ENCODE measurements around the gene ADM2. TPM values are rescaled to one million over a fixed set of nuclear protein-coding genes. Genes with fewer than 3 reads are reported as not detected.

Gene ADM2
- total RNA-seq, 4 donors from 2014 or later: 0.53 TPM; not detected in 3

DNA sequence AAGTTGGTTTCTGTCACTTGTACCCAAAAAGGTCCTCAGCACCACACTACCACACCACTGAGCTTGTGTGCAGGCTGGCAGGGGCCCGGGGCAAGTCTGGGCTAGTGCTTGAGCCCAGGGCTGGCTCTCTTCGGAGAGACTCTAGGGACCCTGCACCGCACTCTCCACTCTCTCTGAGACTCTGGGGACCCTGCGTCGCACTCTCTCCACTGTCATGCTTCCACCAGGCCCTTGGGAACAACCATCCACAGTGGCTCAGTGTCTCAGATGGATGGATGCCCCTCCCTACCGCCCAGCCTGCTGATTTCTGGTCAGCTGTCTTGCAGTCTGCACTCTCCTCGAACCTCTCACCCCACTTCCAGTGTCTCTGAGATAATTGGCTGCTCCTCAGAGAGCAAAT, 4.5 kb upstream of the ADM2 start:
- Histone ChIP-seq H3K36me3 (no peaks in the 10 kb centered on the region), H3K9me3 (no peaks in the 10 kb centered on the region), H3K27ac (no peak overlapping the region), H3K27me3 (peaks cover 20 to 23% (median 22%) of the 10 kb centered on the region in 3 donors), H3K4me3 (no peak overlapping the region), H3K4me1 (peaks cover 25 to 27% of the 10 kb centered on the region in 2 donors)
- ATAC-seq: no peak
- intact Hi-C loops (cut with DNase I; ENCODE audit: low total_unique reads) (no loop called here), in situ Hi-C loops (cut with MboI; ENCODE audit: low sequenced_read_pairs in 4 of 4) (no loop called here)
- TF ChIP-seq, protein P1, sequence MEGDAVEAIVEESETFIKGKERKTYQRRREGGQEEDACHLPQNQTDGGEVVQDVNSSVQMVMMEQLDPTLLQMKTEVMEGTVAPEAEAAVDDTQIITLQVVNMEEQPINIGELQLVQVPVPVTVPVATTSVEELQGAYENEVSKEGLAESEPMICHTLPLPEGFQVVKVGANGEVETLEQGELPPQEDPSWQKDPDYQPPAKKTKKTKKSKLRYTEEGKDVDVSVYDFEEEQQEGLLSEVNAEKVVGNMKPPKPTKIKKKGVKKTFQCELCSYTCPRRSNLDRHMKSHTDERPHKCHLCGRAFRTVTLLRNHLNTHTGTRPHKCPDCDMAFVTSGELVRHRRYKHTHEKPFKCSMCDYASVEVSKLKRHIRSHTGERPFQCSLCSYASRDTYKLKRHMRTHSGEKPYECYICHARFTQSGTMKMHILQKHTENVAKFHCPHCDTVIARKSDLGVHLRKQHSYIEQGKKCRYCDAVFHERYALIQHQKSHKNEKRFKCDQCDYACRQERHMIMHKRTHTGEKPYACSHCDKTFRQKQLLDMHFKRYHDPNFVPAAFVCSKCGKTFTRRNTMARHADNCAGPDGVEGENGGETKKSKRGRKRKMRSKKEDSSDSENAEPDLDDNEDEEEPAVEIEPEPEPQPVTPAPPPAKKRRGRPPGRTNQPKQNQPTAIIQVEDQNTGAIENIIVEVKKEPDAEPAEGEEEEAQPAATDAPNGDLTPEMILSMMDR (IDR thresholded peaks at IDR 0.05 in 4 of 5, conservative IDR thresholded peaks at IDR 0.05 in 1 of 5): no peak
- TF ChIP-seq POLR2A (IDR thresholded peaks at IDR 0.05): no peak
- DNase-seq: no peak

DNA sequence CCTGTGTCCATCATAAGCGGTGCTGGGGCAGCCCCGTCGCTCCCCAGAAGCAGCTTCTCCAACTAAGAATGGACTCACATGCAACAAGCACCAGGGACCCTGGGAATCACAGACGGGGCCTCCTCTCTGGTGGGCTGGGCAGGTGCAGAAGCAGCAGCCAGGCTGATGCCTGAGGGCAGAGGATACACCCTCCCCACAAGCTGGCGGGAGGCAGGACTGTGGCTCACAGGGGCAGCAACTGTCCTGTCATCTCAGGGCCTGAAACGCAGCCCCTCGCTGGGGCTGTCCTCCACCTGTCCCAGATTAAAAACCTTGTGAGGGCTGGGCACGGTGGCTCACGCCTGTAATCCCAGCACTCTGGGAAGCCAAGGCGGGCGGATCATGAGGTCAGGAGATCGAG, 3.4 kb upstream of the ADM2 start:
- ATAC-seq (no peak), DNase-seq (no peak)
- Histone ChIP-seq H3K4me3 (no peak overlapping the region), H3K4me1 (peaks cover 14 to 17% of the 10 kb centered on the region in 2 donors), H3K27me3 (peaks cover 31 to 34% (median 32%) of the 10 kb centered on the region in 3 donors), H3K27ac (no peak overlapping the region), H3K36me3 (no peaks in the 10 kb centered on the region), H3K9me3 (no peaks in the 10 kb centered on the region)
- intact Hi-C loops (cut with DNase I; ENCODE audit: low total_unique reads) (no loop called here), in situ Hi-C loops (cut with MboI; ENCODE audit: low sequenced_read_pairs in 4 of 4) (no loop called here)
- TF ChIP-seq, protein P1 (IDR thresholded peaks at IDR 0.05 in 4 of 5, conservative IDR thresholded peaks at IDR 0.05 in 1 of 5): no peak
- TF ChIP-seq POLR2A (IDR thresholded peaks at IDR 0.05): no peak

GRCh38 chr22:50479721-50480120, 1.6 kb upstream of the ADM2 start:
- Histone ChIP-seq H3K27ac (no peak overlapping the region), H3K9me3 (no peaks in the 10 kb centered on the region), H3K36me3 (no peaks in the 10 kb centered on the region), H3K4me3 (no peak overlapping the region), H3K27me3 (peaks cover 38 to 45% (median 39%) of the 10 kb centered on the region in 3 donors), H3K4me1 (peaks cover 3 to 5% of the 10 kb centered on the region in 2 donors)
- DNase-seq (no peak), ATAC-seq (no peak)
- in situ Hi-C loops (cut with MboI; ENCODE audit: low sequenced_read_pairs in 4 of 4) (no loop called here), intact Hi-C loops (cut with DNase I; ENCODE audit: low total_unique reads) (no loop called here)
- no peak for TF ChIP-seq POLR2A (IDR thresholded peaks at IDR 0.05)
- TF ChIP-seq, protein P1 (IDR thresholded peaks at IDR 0.05 in 4 of 5, conservative IDR thresholded peaks at IDR 0.05 in 1 of 5): no peak

GRCh38 chr22:50481045-50481439, 301 bp upstream of the ADM2 start:
- in situ Hi-C loops (cut with MboI; ENCODE audit: low sequenced_read_pairs in 4 of 4) (no loop called here), intact Hi-C loops (cut with DNase I; ENCODE audit: low total_unique reads) (no loop called here)
- Histone ChIP-seq H3K4me3 (peak overlapping the region in 3 of 4 donors; percentile 19 to 35 (median 31)), H3K27me3 (peaks cover 39 to 45% (median 44%) of the 10 kb centered on the region in 3 donors), H3K4me1 (no peaks in the 10 kb centered on the region), H3K27ac (no peak overlapping the region), H3K36me3 (no peaks in the 10 kb centered on the region), H3K9me3 (no peaks in the 10 kb centered on the region)
- no peak for ATAC-seq
- TF ChIP-seq, protein P1 (IDR thresholded peaks at IDR 0.05 in 4 of 5, conservative IDR thresholded peaks at IDR 0.05 in 1 of 5): no peak
- TF ChIP-seq POLR2A (IDR thresholded peaks at IDR 0.05): no peak
- DNase-seq: no peak
